ENCODE results near the gene KMT2E. TPM values are rescaled to one million over a fixed set of nuclear protein-coding genes. Genes with fewer than 3 reads are reported as not detected.
A peak's percentile ranks its signal among the peaks of the same experiment; 100 is the strongest.

KMT2E gene
- 100 to 1,000 TPM; 272 to 353 (median 345) TPM for total RNA-seq
- 223 TPM for total RNA-seq (2013)

GRCh38 chr7:105013816-105014692, at the start of gene KMT2E:
Gene KMT2E (plus strand): TSS chr7:105014205. CDS start chr7:105040953, 26,748 bp downstream.
- peaks cover 14% of the 10 kb centered on the region for H3K4me1 ChIP-seq (ENCODE audit: control insufficient read depth, insufficient read depth, low read length)
- under 1% methylated on average over 62 of the region's 69 CpGs for WGBS (ENCODE audit: insufficient coverage)
- peak; percentile 34 to 60 (median 35) for ATAC-seq
- H3K27me3 Mint-ChIP-seq (ENCODE audit: low read depth in 2 of 2): no peaks in the 10 kb centered on the region
- DNase-seq: peak; percentile 92 to 94
- H3K27ac Mint-ChIP-seq: peak within 1 kb of the TSS; percentile 100
- no peaks in the 10 kb centered on the region for H3K9me3 Mint-ChIP-seq
- H3K36me3 Mint-ChIP-seq: no peaks in the 10 kb centered on the region
- peak within 1 kb of the TSS; percentile 97 for H3K4me3 Mint-ChIP-seq
- peak within 1 kb of the TSS; percentile 97 for H3K4me3 ChIP-seq (ENCODE audit: low read length)
- H3K4me1 Mint-ChIP-seq: peaks cover 75% of the 10 kb centered on the region in 2 donors
- no peaks in the 10 kb centered on the region for H3K9me3 ChIP-seq (ENCODE audit: control insufficient read depth, insufficient read depth, low read length)
- TF ChIP-seq CTCF (IDR thresholded peaks at IDR 0.05): peak; percentile 12
- H3K27me3 ChIP-seq (ENCODE audit: control insufficient read depth, insufficient read depth, low read length): no peaks in the 10 kb centered on the region
- peak within 1 kb of the TSS; percentile 99 for H3K27ac ChIP-seq (ENCODE audit: low read length)
- intact Hi-C loops (cut with micrococcal nuclease): loop anchor here (1.0 to 10.0 kb wide), 5 partner anchors 30 to 331 kb away; no protein-coding TSS in a partner anchor
- H3K36me3 ChIP-seq (ENCODE audit: control insufficient read depth, insufficient read depth, low read length): no peaks in the 10 kb centered on the region

- Histone ChIP-seq H3K27ac (ENCODE audit: low read length) (no peak overlapping the region), H3K4me1 (ENCODE audit: control insufficient read depth, insufficient read depth, low read length) (no peaks in the 10 kb centered on the region), H3K9me3 (ENCODE audit: control insufficient read depth, insufficient read depth, low read length) (no peaks in the 10 kb centered on the region), H3K36me3 (ENCODE audit: control insufficient read depth, insufficient read depth, low read length) (peaks cover 6% of the 10 kb centered on the region), H3K4me3 (ENCODE audit: low read length) (no peak overlapping the region), H3K27me3 (ENCODE audit: control insufficient read depth, insufficient read depth, low read length) (no peaks in the 10 kb centered on the region)
- Mint-ChIP-seq H3K27ac (no peak overlapping the region), H3K9me3 (no peaks in the 10 kb centered on the region), H3K4me1 (peaks cover 6 to 9% of the 10 kb centered on the region in 2 donors), H3K27me3 (ENCODE audit: low read depth in 2 of 2) (no peaks in the 10 kb centered on the region), H3K36me3 (no peaks in the 10 kb centered on the region), H3K4me3 (no peak overlapping the region)
- no peak for TF ChIP-seq CTCF (IDR thresholded peaks at IDR 0.05)
- DNase-seq: no peak
- 96% methylated on average over 5 of the region's 6 CpGs for WGBS (ENCODE audit: insufficient coverage)
- intact Hi-C loops (cut with micrococcal nuclease): no loop called here
- ATAC-seq: no peak
Measured at GRCh38 chr7:104964626-104965236, 49.3 kb upstream of the KMT2E start.

GRCh38 chr7:104966022-104966421, 48.0 kb upstream of the KMT2E start:
- no peaks in the 10 kb centered on the region for H3K27me3 Mint-ChIP-seq (ENCODE audit: low read depth in 2 of 2)
- H3K9me3 Mint-ChIP-seq: no peaks in the 10 kb centered on the region
- Histone ChIP-seq H3K27ac (ENCODE audit: low read length) (no peak overlapping the region), H3K4me1 (ENCODE audit: control insufficient read depth, insufficient read depth, low read length) (no peaks in the 10 kb centered on the region), H3K9me3 (ENCODE audit: control insufficient read depth, insufficient read depth, low read length) (no peaks in the 10 kb centered on the region), H3K27me3 (ENCODE audit: control insufficient read depth, insufficient read depth, low read length) (no peaks in the 10 kb centered on the region), H3K4me3 (ENCODE audit: low read length) (no peak overlapping the region), H3K36me3 (ENCODE audit: control insufficient read depth, insufficient read depth, low read length) (peaks cover 6% of the 10 kb centered on the region)
- intact Hi-C loops (cut with micrococcal nuclease): no loop called here
- 100% methylated on average over 2 of the region's 2 CpGs for WGBS (ENCODE audit: insufficient coverage)
- ATAC-seq (no peak), DNase-seq (no peak)
- no peak for TF ChIP-seq CTCF (IDR thresholded peaks at IDR 0.05)
- peak overlapping the region; percentile 37 to 63 for H3K27ac Mint-ChIP-seq
- H3K36me3 Mint-ChIP-seq: no peaks in the 10 kb centered on the region
- H3K4me1 Mint-ChIP-seq: peaks cover 2 to 9% of the 10 kb centered on the region in 2 donors
- no peak overlapping the region for H3K4me3 Mint-ChIP-seq
